Esophagus mucosa (tissue), 1 donor: ENCODE measurements around the gene KCNC3. TPM values are rescaled to one million over a fixed set of nuclear protein-coding genes. Genes with fewer than 3 reads are reported as not detected.

ENCODE experiments used
- ATAC-seq: fragments of 200-7000 bp; cut with Tn5 transposase; one replicate; pipeline ENCODE4 v1.9.1; 2020
- total RNA-seq: library from RNA; stranded (reverse); gene quantifications from one replicate; pipeline ENCODE4 v1.2.4, GENCODE V29; 2023
- donor health status: DM: yes; HTN: yes; CAD: no.

KCNC3 gene
- total RNA-seq, 1 donor from 2014 or later, result 0.48 TPM

DNA sequence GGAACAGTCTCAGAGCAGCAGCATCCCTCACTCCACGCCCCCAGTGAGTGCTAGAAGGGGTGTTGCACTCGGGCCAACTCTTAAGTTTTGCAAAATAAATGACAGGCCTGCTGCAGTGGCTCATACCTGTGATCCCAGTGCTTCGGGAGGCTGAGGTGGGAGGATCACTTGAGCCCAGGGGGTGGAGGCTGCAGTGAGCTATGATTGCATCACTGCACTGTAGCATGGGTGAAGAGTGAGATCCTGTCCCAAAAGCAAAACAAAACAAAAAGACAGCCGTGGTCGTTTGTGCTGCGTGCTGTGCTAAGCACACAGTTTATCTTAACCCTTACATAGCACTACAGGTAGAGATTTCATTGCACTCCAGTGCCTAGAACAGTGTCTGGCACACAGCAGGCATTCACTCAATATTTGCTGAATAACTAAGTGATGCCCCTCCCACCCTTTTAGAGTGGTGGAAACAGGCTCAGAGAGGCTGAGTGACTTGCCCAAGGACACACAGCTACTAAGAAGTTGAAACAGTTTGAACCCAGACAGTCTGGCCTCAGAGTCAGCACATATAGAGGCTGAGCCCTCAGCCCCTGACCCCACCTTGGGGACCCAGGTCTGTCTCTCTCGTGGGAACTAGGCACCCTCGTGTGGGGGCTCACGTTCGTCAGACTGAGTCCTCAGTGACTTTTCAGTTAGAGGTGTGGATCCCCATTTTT lies 18.3 kb downstream of the KCNC3 start:
- no peak for ATAC-seq

DNA sequence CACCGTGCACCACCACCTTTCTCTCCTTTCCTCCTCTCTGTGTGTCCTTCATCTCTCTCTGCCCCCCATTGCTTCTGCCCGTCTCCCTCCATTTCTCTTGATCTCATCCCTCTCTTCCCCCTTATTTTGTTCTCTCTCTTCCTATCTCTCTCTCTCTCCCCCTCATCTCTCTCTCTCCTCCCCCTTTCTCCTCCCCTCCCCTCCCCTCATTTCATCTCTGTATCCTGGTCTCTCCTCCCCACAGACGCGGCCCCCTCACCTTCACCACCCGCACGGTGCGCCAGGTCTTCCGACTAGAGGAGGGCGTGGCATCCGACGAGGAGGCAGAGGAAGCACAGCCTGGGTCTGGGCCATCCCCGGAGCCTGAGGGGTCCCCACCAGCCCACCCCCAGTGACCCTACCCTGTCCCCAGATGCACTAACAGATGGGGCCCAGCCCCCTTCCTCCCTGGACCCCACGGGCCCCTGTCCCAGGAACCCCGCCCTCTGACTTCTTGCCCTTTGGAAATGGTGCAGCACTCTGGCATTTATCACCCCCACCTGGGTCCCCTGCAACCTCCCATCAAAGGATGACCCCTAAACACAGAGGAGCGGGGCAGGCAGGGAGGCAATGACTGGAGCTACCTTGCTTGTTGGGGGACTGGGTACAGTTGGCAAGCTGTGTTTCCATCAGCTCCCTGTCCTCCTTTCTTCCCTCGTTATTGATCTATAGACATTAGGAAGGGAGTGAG lies 19.6 kb downstream of the KCNC3 start:
- no peak for ATAC-seq

DNA sequence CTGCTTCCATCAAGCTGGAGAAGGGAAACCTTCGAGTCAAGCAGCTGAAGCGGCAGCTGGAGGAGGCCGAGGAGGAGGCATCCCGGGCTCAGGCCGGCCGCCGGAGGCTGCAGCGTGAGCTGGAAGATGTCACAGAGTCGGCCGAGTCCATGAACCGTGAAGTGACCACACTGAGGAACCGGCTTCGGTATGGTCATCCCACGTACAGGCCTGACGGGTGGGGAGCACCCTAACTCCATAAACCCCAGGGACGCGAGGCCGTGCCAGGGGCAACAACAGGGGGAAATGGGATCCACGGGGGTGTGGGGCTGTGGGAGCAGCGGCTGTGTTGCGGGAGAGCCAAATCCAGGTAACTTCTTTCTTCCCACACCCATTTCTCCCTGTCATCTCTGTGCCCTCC lies 20.2 kb downstream of the KCNC3 start:
- no peak for ATAC-seq

DNA sequence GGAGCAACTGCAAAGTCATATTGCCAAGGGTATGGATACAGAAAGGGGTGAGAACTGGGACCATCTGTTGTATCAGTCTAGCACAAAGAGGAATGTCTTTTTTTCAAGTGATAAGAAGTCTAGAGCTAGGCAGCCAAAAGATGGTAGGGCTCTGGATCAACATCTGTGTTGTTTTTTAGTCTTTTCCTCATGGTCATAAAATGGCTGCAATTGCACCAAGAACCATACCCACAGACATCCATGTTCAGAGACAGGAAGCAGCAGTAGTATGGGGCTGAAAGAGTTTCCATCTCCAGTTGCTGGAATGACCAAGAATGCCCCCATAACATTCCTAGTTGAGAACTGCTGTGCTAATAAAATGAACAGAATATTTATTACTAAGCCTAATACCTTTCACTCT lies 25.6 kb downstream of the KCNC3 start:
- no peak for ATAC-seq

DNA sequence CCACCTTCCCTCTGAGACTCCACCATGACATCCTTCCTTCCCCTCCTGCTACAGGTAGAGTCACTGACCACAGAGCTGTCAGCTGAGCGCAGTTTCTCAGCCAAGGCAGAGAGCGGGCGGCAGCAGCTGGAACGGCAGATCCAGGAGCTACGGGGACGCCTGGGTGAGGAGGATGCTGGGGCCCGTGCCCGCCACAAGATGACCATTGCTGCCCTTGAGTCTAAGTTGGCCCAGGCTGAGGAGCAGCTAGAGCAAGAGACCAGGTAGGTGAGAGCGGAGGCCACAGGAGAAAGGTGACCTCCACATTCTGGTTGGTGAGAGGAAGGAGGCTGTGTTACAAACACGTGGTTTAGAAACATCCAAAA lies 27.6 kb downstream of the KCNC3 start:
- ATAC-seq, result no peak

DNA sequence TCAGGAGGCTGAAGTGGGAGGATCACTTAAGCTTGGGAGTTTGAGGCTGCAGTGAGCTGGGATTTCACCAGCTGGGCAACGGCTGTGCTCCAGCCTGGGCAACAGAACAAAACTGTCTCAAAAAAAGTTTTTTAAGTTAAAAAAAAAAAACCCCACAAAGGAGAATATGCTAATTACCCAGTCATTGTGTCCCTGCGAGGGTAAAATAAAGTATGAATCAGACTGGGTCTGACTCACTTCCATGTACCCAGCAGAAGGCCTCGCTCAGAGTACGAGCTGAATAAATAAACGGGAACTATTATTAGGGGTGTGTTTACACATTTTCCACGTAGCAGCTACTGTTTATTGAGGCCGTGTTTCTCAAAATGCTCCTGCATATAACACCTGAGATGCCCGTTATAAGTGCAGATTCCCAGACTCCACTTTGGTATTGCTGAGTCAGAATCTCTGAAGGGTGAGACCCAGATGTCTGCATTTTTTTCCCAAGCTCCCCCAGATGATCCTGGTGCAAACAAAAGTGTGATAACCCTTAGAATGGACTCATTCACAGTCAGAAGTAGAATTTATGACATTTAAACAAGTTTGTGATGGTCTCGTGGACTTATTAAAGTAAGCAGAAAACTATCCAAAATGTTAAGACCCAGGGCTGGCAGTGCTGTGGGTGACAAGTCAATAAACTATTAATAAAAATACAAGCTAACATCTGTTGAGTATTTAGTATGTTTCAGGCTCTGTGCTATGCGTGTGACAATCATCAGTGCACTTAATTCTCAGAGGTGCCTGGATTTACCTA lies 28.2 kb downstream of the KCNC3 start:
- ATAC-seq, result peak; percentile 79

DNA sequence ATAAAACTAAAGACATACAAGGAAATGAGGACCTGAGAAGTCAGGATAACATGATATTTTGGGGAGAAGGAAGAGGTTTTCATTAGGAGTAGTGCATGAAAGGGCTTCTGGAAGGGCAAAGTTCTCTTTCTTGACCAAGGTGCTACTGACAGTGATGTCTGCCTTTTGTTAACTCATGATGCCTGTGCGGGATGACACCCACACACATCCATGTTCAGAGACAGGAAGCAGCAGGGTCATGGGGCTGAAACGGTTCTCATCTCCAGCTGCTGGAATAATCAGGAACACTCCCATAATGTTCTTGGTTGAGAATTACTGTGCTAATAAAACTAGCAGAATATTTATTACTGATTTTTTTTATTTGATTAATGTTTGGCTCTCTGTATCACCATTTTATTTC lies 29.1 kb downstream of the KCNC3 start:
- ATAC-seq, result no peak

DNA sequence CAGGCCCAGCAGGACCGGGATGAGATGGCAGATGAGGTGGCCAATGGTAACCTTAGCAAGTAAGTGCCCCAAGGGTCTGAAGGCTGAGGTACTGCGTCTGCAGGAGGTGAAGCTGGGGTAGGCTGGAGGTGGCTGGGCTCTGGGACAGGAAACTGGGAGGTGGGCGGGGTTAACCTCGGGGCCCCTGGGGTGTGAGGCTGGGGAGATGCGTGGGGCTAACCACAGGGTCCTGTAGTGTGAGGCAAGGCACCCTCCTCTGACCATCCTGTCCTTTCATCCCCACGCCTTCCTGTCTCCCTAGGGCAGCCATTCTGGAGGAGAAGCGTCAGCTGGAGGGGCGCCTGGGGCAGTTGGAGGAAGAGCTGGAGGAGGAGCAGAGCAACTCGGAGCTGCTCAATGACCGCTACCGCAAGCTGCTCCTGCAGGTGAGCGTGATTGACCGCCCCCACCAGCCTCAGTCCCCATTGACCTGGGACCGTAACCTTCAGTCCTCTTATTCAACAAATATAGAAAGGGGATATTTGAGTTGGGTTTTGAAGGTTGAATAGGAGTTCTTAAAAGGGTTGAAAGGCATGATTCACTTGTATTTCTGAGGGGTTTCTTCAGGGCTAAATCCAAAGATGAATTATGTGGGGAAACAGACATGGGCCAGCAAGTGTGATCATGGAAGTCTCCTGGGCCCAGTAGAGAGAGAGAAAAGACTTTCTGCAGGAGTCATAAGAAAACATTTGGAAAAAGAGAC lies 35.7 kb downstream of the KCNC3 start:
- ATAC-seq, result no peak

DNA sequence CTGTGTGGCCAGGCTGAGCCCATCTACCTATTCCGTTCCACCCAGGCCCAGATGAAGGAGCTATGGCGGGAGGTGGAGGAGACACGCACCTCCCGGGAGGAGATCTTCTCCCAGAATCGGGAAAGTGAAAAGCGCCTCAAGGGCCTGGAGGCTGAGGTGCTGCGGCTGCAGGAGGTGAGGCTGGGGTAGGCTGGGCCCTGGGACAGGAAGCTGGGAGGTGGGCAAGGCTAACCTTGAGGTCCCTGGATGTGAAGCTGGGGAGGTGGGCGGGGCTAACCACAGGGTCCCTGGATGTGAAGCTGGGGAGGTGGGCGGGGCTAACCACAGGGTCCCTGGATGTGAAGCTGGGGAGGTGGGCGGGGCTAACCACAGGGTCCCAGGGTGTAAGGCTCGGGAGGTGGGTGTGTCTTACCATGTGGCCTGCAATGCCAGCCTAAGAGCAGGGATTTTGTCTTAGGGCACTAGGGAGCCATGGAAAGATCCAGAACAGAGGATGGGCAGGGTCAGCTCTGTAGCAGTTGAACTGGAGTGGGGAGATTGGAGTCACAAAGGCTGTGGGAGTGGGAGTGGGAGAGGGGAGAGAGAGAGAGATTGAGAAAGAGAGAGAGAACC lies 36.9 kb downstream of the KCNC3 start:
- ATAC-seq, result no peak

DNA sequence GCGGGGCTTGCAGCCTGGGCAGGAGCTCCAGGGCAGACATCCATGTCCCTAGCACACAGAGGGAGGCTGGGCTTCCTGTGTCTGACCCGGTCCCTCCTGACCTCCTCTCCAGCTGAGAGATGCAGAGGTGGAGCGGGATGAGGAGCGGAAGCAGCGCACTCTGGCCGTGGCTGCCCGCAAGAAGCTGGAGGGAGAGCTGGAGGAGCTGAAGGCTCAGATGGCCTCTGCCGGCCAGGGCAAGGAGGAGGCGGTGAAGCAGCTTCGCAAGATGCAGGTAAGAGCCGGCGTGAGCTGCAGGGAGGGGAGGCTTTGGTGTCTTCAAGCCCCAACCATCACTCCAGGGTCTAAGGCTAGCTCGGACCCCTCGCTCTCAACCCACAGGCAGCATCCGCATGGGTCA lies 38.4 kb downstream of the KCNC3 start:
- no peak for ATAC-seq

DNA sequence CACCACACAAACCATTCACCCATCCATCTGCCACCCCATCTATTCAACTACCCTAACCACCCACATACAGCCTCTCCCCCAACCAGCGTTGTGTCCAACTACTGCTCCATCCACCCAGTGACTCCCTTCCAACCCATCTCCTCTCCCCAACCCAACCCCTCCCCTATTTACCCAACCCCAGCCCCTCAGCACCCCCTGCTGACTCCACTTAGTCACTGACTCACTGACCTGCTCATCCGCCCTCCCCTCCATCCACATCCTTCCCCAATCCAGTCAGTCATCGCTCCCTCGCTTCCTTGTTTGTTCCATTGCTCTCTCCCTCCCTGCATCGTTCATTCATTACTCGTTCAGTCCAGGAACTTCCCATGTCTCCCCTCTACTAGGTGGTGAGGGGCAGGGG lies 39.2 kb downstream of the KCNC3 start:
- ATAC-seq, result peak; percentile 21

DNA sequence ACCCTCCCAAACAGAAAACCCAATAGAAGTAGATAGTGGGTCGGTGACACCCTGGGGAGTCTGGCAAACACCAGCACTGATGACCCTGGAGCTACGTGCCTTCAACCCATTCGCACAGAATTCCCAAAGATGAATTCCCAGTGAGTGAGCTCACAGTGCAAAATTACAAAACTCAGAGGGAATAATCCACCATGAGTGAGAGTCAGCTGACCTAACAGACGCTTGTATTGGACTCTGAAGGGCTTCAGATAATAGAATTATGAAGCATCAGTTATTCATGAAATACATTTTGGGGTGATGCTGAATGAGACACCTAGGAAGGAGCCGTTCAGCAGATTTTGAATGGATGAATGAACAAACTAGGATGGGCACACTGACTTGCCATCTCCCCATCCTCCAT lies 40.2 kb downstream of the KCNC3 start:
- no peak for ATAC-seq

DNA sequence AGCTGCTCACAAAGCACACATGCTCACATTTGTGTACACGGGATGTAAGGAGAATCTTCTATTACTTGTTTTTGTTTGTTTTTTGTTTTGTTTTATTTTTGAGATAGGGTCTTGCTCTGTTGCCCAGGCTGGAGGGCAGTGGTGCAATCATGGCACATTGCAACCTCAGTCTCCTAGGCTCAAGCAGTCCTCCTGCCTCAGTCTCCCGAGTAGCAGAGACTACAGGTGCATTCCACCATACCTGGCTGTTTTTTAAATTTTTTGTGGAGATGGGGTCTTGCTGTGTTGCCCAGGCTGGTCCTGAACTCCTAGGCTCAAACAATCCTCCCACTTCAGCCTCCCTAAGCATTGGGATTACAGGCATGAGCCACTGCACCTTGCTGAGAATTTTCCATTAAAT lies 41.8 kb downstream of the KCNC3 start:
- ATAC-seq, result no peak

DNA sequence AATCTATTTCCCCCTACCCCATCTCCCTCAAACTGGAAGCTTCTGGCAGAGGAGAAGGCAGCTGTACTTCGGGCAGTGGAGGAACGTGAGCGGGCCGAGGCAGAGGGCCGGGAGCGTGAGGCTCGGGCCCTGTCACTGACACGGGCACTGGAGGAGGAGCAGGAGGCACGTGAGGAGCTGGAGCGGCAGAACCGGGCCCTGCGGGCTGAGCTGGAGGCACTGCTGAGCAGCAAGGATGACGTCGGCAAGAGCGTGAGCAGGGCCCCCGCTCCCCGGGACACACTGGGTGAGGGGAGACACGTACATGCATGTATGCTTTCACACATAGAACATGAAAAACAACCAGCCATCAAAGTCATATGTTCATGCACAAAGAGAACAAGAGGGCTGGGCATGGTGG lies 42.7 kb downstream of the KCNC3 start:
- no peak for ATAC-seq

DNA sequence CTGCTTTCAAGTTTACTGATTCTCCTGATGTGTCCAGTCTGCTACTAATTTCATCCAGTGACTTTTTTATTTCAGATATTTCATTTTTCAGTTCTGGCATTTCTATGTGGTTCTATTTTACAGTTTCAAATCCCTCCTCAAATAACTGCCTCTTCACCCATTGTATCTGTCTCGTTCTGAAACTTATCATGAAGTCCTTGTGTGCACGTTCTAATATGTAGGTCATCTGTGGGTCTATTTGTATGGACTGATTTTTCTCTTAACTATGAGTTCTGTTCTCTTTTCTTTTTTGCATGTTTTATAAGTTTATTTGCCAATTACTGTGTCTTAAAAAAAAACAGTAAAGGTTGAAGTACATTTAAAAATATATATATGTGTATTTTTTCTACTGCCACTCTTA lies 43.3 kb downstream of the KCNC3 start:
- no peak for ATAC-seq

DNA sequence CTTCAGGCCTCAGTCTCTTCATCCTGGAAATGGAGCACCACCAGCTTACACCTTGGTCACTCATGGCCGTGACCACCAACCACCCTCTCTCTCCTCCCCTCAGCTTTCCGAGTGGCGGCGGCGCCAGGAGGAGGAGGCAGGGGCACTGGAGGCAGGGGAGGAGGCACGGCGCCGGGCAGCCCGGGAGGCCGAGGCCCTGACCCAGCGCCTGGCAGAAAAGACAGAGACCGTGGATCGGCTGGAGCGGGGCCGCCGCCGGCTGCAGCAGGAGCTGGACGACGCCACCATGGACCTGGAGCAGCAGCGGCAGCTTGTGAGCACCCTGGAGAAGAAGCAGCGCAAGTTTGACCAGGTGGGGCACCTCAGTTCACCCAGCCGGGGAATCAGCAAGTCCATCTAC lies 47.7 kb downstream of the KCNC3 start:
- ATAC-seq, result no peak

DNA sequence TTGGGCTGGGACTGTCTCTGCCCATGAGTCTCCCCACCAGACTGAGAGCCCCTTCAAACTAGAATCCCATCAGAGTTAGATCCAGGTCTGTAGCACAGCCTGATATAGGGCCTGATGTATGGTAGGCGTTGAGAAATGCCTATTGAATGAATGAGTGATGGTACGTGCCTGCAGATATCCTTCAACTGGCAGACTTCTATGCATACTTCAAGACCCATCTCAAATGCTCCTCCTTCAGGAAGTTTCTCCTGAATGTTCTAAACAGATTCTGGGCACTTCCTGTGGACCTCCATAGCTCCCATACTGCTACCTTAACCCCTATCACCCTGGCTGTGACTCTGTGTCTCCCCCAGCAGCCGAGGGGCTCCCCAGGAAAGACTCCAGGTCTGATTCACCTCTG lies 48.2 kb downstream of the KCNC3 start:
- no peak for ATAC-seq

DNA sequence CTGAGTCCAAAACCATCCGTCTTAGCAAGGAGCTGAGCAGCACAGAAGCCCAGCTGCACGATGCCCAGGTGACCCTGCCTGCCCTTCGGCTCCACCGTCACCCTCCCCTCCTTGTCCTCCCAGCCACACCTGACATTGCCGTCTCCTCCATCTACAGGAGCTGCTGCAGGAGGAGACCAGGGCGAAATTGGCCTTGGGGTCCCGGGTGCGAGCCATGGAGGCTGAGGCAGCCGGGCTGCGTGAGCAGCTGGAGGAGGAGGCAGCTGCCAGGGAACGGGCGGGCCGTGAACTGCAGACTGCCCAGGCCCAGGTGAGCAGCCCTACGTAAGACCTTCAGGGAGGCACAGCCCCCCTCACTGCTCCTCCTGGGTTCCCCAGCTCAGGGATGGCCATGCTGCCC lies 49.1 kb downstream of the KCNC3 start:
- ATAC-seq, result no peak

DNA sequence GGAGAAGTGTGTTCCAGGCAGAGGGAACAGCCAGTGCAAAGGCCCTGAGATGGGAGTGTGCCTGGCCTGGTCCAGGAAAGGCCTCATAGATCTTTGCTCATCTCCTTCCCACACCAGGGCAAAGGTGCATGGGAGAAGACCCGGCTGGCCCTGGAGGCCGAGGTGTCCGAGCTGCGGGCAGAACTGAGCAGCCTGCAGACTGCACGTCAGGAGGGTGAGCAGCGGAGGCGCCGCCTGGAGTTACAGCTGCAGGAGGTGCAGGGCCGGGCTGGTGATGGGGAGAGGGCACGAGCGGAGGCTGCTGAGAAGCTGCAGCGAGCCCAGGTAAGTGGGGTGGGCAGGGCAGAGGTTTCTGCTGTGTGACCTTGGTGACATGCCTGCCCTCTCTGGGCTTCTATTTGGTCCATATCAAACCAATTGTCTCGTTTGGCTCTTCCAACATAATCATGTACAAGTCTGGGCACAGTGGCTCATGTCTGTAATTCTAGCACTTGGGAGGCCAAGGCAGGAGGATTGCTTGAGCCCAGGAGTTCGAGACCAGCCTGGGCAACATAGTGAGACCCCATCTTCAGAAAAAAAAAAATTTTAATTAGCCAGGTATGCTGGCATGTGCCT lies 51.1 kb downstream of the KCNC3 start:
- ATAC-seq, result no peak

DNA sequence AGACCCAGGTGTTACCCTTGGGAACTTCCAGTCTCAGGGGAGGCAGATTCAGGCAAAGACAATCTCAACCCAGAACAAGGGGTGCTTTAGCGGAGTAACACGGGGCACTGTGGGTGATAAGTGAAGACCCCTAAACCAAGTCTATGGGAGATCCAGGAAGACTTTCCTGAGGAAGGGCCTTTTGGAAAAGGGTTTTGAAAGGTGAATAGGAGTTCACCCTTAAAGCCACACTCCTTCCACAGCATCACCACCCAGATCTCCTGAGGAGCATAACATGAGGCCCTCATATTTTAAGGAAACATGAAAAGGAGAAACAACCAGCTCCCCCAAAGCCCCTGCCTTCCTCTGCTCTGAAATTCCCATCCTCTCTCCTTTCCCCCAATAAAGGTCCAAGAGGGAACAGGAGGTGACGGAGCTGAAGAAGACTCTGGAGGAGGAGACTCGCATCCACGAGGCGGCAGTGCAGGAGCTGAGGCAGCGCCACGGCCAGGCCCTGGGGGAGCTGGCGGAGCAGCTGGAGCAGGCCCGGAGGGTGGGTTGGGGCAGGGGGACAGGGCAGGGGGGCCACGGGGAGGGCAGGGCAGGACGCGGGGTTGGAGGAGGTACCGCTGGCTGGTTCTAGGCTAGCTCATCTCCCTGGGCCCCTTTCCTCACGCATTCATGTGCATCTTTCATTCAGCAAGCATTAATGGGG lies 52.7 kb downstream of the KCNC3 start:
- ATAC-seq, result no peak

DNA sequence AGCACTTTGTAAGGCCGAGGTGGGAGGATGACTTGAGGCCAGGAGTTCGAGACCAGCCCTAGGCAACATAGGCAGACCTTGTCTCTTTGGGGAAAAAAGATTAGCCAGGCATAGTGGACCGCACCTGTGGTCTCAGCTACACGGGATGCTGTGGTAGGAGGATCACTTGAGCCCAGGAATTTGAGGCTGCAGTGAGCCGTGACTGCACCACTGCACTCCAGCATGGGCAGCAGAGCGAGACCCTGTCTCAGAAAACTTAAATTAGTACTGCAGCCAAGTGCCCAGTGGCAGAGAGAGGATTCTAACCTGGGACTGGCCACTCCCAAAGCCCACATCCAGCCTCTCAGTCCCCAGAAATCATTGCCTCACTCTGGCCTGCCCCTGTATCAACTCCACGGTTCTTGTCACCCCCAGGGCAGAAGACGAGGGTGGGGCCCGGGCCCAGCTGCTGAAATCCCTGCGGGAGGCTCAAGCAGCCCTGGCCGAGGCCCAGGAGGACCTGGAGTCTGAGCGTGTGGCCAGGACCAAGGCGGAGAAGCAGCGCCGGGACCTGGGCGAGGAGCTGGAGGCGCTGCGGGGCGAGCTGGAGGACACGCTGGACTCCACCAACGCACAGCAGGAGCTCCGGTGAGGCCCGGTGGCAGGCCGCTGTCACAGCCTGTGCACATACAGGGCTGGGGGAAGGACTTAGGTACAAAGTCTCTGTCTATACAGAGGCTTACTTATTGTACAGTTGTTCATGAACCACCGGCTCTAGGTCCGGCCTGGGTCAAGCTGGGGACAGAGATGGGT lies 53.4 kb downstream of the KCNC3 start:
- ATAC-seq, result no peak
